Non-pigmented ciliary epithelial cell (primary cell): ENCODE measurements around the gene ZFAND3.
"Not testable (repeated sequence)": the region's sequence is repeated elsewhere in the genome, so short reads cannot be mapped to it uniquely, and the experiment has no call there.

Experiments
- DNase-seq: peaks from one replicate; pipeline ENCODE4 v3.0.0-alpha.2; 2010; ENCODE audit warnings: low read depth

The ZFAND3 gene

DNA sequence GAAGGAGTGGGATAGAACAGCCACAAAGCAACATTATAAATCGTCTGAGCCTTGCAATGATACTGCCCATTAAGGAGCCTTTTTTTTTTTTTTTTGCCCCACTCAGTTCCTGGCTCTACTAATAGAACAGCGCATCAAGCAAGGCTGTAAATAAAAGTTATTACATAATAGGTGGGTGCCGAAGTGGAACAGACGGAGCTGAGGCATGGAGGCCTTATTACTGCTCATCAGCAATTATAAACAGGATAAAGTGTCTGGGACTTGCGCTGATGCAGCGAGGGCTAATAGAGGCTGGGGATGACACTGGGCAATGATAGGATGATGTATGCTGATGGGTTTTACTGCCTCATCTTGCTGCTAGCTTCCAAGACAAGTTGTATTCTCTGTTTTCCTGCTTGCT, 272.1 kb downstream of the ZFAND3 start:
- DNase-seq, result no peak

DNA sequence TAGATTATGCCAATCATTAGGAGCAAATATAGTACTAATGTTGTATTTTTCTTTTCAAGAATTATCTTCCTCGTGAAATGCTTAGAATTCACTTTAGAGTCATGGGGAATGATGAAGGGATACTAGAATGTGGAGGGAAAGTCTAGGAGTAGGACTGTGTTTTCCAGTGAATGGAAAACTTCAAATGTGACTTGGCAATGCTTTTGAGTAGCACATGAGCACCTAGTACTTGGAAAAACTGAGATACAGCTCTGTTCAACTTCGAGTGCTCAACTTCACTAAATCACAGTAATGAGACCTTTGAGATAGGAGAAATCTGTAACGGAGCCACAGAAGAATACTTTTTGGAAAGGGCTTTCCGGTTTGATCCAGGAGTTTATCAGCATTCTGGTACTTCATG, 272.9 kb downstream of the ZFAND3 start:
- no peak for DNase-seq

DNA sequence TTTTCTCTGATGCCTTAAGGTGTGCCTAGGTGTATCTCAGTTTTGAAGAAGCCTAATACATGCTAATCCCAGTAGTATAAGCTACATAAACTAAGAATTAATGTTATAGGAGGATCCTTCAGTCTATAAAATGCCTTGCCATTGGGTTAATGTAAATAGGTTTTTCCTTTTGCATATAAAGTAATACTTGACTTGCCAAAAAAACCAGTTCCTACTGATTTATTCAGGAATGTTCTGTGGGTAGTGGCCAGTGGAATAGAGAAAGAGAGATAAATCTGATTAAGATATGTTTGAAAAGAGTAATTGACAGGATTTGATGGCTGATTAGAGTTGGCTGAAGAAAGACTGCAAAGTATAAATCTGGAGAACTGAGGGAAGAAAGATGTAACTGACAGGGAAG, 273.4 kb downstream of the ZFAND3 start:
- no peak for DNase-seq

DNA sequence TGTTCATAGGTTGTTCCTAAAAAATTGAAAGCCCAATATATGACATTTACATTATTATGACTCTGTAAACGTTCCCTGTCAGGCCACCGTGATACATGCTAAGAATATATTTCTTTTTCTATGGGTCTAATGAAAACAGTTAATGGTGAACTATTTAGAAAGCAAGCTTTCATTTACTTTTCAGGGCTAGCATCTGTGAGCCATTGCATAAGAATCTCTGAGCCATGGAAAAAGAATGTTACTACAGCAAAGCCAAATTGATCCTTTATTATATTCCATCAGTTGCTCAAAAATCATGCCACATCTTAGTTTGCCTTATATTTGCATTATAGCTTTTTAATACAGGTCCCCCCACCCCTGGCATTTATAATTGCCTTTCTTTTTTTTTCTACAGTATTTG, 275.5 kb downstream of the ZFAND3 start:
- peak; percentile 26 for DNase-seq

DNA sequence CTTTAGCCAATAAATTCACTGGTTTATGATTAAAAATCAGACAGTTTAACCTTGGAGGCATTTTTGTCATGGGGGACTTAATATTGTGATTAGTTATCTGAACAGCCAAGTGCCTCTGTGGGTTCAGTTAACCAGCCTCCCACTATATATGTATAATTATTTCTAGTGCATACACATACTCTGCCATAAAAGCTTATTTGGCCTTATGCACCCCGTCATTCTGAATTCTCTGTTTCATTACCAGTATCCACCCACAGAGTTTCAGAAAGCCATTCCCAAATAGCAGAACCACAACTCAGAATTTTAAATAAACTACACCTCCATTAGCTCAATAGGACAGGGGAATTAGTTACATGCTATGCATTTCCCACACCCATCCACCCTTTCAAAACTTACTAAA, 279.7 kb downstream of the ZFAND3 start:
- no peak for DNase-seq

DNA sequence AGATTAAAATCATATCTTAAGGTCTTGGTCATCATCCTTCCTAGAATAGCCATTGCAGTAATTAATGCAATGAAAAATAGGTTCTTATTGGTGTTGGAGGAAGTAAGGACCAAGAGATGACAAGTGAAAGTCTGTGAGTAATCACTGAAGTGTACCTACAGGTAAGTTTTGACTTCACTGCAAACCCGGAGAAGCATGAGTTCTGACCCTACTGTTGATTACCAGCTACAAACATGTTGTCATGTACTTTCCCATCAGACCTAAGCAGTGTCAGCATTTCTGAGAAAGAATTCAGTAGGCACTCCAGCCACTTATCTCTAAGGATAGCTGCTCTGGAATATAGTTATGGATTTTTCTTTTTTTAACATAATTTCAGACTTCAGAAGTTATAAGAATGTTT, 280.9 kb downstream of the ZFAND3 start:
- DNase-seq, result no peak

DNA sequence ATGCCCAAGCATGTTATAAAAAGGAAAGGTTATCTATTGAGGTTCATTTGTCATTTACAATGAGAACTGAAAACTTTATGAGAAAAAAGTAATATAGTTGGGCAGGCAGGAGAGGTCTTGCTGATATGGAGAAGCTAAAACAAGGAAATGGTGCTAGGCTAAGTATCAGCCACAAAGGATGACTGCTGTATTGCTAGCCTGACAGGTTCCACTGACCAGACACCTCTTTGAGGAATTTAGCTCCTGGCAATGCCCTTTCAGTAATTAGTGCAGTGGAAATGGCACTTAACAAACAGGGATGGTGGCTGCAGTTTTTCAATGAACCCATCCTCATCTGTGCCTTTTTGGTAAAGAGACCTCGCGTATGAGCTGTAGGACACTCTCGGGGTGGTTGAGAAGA, 284.4 kb downstream of the ZFAND3 start:
- no peak for DNase-seq

DNA sequence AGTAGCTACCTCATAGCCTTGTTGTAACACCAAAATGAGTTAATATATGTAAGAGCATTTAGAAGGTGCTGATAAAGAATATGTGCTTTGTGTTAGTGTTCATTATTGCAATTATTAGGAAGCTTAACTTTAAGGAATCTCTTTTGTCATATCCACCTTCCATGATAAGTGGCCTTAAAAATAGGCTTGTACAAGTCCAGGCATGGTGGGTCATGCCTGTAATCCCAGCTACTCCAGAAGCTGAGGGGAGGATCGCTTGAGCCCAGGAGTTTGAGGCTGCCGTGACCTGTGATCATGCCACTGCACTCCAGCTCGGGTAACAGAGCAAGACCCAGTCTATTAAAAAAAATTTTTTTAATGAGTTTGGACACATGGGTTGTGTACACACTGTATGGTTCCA, 285.5 kb downstream of the ZFAND3 start:
- DNase-seq, result no peak

DNA sequence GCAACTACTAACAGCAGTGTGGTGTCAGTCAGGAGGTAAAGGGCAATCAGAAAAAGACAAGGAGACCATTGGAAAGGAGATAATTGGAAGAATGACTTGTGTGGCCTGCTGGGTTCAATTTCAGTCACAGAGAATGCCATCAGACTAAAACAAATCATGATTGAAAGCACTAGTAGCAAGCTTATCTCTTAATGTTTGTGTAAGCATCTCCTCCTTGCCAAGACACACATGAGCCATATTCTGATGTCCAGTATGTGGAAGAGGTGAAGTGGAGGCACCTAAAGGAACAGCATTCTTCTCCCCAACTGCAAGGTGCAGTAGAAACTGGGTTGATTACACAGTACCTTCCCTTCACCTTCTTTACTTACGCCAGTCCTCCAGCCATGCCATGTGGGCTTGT, 287.5 kb downstream of the ZFAND3 start:
- DNase-seq, result no peak

DNA sequence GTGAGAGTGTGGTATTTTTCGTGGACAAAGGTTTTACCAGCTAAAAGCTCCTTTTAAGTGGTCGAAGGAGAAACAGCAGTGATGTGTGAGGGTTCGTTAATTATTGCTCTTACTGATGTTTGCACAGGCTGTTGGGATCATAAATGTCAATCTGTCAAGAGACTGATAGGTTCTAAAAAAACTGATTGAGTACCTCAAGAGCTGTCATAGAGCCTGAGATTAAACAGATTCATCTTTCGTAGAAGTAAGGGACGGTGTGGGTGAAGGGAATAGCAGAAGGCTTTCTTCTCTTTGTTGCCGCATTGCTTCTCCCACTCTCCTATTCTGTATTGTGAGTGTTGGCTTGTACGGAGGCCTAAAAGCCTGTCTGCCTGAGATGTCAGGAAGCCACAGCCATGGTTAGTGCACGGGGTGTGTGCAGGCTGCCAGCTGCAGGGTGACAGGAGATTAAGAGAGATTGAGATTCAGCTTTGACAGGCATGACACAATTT, 291.0 kb downstream of the ZFAND3 start:
- DNase-seq, result no peak

DNA sequence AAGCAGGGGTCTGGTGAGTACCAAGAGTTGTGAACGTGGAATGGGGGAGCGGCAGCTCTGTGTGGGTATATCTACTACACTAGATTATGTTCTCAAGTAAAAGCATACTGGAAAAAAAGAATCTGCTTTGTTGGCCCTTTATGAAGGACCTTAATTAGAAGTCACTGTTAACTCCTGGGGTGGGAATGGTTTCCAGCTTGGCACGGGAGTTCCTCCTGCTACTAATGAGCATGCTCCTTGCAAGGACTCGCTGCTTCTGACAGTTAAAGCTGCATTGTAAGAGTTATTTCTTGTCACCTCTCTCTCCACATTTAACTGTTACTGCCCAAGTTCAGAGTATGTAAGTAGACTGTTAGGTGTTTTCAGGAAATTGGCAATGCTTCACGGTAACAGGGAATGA, 292.7 kb downstream of the ZFAND3 start:
- DNase-seq, result no peak

DNA sequence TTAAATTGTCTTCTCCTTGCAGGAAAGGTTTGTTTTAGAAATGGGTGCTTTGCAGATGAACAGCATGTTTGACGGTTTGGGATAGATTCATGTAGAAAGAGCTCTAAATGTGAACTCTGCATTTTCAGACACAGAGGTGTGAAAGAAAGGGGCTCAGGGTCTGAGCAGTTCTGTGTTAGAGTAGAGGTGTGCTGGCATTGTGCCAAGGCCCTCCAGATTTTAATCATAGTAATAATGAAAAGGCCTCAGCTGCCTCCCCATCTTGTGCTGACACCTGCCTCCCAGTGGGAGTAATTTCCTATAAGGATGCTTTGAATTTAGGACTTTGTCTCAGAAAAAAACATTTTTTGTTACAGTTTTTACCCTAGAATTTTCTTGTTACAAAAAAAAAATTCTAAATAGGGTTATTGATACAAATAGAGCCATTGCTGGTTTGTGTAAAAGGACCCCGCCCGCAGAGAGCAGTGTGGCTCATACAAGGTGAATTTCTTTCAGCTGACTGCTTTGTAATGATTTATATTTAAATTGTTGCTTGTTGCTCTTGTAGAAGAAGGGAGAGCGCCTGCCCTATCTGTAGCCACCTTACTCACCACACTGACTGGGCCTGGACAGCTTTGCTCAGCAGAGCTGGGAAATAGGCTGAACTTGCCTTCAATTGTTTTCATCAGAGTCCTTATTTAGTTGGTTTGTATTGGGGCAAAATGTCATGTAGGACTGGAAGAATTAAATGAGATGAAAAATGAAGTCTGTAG, 294.5 kb downstream of the ZFAND3 start:
- no peak for DNase-seq

DNA sequence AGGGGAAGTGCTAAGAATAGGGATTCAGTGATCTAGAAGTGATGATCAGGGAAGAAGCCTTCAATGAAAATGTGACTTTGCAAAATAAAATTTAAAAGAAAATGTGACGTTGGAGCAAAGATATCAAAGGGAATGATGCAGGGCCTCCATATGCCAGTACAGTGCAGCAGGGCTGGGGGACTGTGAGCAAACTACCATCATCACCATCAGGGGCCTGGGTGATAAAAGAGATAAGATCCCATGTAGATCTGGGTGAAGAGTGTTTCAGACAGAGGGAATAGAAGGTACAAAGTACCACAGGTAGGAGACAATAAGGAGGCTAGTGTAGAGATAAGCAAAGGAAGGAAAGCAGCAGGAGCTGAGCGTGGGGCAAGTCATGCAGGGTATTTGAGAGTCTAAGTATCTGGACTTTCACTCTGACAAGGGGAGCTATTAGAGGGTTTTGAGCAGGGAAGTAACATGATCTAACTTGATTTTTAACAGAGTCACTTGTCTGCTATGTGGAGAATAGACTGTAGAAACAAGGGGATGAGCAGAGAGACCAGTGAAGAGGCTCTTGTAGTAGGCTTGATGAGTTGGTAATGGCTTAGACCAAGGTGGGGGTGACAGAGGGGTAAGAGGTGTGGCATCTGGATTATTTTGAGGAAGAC, 295.6 kb downstream of the ZFAND3 start:
- DNase-seq, result no peak

DNA sequence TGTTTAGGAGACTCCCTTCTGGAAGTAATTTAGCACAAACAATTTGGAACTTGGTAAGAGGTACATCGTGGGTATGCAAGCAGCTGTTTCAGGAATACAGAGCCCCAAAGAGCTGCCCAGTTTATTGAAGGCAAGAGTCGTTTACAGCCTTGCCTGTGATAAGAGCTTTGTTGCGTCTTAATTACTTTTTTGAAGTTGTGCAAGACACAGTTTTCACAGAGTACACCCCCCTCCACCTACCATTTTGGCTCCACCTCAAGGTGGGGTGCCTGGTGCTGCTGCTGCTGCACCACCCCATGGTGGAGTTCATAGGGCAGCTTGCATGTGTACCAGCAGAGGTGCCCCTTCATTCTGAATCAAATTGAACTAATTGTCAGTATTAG, 296.1 kb downstream of the ZFAND3 start:
- no peak for DNase-seq

DNA sequence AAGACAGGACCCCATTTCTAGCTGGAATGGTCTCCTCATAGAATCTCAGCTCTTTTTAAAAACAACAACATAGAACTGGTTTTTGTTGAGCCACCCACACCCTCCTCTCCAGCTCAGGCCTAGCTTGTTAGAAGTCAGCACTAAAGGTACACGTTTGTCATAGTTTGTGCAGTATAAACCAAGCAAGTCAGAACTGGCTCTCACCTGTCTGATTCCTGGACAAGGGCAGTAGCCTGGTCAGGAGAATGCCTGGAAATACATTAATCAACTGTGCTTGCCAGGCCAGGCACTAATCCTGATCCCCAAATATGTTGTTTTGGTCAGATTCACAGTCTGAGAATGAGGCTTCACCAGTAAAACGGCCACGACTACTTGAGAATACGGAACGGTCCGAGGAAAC, 296.7 kb downstream of the ZFAND3 start:
- DNase-seq, result no peak

DNA sequence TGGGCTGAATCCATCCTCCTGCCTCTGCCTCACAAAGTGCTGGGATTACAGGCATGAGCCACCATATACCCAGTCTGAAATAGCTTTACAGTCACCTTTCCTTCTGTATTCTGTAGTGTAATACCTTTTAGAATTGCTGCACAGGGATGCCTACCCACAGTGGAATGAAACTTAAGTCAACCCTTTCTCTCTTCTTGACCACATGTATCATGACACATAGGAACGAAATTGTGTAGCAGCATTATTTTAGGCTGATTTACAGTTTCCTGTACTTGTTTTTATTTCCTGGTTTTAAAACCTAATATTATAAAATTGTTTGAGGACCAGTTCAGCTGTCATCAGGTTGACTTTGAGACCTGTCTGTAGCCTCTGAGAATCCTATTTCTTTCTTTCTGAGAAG, 297.8 kb downstream of the ZFAND3 start:
- DNase-seq, result peak; percentile 15

DNA sequence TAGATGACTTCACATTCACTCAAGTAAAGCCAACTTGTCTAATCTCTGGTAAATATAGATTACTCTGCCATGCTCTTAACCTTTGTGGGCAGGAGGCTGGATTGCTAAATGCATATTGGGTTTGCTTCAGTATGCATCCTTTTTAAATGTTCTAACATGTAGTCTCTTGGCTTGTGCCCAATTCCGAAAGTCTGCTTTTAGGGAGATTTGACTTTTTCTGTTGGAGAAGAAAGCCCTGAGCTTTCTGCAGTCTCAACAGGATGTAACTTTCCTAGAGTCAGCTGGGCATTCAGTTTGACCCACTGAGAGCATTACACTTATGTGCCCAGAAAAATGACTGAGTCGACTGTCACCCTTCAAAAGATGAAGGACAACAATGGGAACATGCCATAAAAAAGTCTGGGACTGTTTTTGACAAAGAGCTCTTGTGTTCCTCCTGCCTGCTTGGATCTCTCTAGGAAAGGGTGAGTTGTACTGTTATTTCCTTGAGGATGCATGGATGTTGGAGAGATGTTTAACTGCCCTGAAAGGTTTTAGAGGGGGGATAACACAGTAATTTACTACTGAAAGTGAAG, 299.4 kb downstream of the ZFAND3 start:
- no peak for DNase-seq

DNA sequence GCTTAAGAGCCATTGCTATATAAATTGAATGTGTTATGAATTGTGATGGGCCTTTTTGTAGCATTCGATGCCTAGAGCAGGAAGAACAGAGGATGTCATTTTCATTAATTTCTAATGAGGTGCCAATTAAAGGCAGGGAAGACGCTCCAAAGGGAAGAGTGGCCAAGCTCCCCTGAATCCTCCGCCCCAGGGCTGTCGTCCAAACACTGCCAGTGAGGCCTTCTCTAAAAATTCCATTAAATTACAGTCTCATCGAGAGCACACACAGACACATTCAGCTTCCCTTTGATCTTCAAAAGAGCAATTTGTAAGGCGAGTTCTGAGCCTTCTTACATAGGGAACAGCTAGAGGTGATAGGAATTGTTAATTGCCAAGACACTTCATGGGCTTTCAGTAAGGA, 300.0 kb downstream of the ZFAND3 start:
- DNase-seq, result no peak

DNA sequence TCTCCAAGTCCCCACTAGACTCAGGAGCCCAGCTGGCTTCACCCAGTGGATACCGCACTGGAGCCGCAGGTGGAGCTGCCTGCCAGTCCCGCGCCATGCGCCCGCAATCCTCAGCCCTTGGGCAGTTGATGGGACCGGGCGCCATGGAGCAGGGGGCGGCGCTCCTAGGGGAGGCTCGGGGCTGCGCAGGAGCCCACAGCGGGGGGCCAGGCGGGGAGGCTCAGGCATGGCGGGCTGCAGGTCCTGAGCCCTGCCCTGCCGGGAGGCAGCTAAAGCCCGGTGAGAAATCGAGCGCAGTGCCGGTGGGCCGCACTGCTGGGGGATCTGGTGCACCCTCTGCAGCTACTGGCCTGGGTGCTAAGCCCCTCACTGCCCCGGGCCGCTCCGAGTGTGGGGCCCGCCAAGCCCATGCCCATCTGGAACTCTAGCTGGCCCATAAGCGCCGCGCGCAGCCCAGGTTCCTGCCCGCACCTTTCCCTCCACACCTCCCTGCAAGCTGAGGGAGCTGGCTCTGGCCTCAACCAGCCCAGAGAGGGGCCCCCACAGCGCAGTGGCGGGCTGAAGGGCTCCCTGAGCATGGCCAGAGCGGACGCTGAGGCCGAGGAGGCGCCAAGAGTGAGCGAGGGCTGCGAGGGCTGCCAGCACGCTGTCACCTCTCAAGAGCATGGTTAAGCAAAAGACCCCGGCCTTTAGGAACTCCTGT, 304.8 kb downstream of the ZFAND3 start:
- not testable (repeated sequence) for DNase-seq

DNA sequence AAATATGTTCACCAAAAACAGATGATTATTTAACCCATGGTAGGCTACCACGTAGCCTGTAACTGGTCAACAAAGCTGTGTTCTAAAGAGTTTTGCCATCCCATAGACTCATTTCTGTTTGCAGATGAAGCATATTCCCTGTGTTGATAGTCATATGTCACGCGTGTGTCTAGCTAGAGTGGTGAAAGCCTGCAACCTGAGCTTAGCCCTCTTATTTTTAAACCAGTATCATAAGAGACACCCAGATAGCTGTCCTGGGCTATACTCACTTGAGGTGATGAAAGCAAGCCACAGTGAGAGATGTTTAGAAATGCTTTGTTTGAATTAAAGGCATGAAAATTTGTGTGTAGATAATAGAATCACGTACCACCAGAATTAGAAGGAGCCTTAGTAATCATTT, 307.8 kb downstream of the ZFAND3 start:
- no peak for DNase-seq

DNA sequence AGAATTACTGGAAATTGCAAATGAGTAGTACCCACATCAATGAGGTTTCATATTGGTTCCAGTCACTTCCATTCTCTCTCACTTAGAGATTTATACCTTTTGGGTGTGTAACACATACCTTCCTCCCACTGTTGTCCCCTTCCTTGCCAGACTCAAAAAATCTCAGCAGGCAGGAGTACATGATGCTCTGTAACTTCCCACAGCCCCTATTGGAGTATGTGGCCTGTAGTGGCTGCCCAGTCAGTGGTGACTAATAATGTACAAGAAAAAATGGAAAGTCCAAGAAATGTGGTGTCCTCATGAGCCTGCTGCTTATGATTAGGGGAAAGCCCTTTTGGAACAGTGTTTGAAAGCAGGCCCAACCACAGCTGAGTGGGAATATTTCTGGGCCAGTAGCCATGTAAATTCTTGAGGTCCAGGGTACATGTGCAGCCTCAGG, 312.0 kb downstream of the ZFAND3 start:
- DNase-seq, result peak; percentile 91

DNA sequence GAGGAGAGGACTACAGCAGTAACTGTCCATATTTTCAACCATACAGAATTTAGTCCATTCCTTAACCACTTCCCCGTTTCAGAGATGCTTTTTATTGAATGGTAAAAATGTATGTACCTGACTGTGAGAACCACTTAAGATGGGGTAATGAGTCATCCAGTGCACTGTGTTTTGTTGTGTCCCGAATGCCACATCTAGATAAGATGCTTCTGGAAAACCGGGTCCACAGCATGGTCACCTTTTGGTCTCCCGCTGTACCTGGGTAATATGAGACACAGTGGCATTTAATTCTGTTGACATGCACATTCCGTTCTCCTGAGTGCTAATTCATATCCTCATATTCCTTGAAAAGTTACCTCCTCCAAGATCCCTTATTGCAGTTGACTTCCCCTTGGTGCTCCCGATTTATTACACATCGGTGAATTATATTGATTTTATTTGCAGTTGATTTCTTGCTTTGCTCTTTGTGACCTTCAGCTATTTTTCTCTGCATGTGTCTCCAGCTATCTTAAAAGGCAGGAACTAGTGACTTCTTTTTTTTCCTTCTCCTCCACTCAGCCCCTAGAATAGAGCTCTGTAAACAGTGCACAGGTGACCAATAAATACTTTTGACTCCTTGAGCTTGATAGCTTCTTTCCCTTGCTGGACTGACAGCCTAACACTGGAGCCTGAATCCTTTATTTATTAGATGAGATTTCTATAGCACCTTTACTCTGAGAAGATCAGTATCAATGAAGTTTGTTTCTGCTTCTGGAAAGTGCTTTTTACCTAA, 314.6 kb downstream of the ZFAND3 start:
- DNase-seq, result no peak
